VCaP (cell line): ENCODE measurements around the gene COX6B2.
A peak's percentile ranks its signal among the peaks of the same experiment; 100 is the strongest.

Source experiments
- H3K27ac ChIP-seq: fragments of 450-650 bp; 2 replicates; pipeline ENCODE4 v1.5.1; 2017
- CTCF ChIP-seq: fragments of 450-650 bp; conservative IDR thresholded peaks from 2 replicates; pipeline ENCODE4 v1.5.1; 2017; ENCODE audit warnings: mild to moderate bottlenecking, moderate library complexity

The COX6B2 gene

GRCh38 chr19:55346725-55347441 lies 7.6 kb downstream of the COX6B2 start:
- TF ChIP-seq CTCF = no peak

GRCh38 chr19:55345818-55346724 lies 8.4 kb downstream of the COX6B2 start:
- H3K27ac ChIP-seq = no peak overlapping the region
- TF ChIP-seq CTCF = no peak

More at GRCh38 chr19:55346725-55347441, 7.6 kb downstream of the COX6B2 start:
- no peak overlapping the region for H3K27ac ChIP-seq

- TF ChIP-seq CTCF = no peak
- H3K27ac ChIP-seq = no peak overlapping the region
Measured at GRCh38 chr19:55345101-55345817, 9.3 kb downstream of the COX6B2 start.

- TF ChIP-seq CTCF = no peak
- H3K27ac ChIP-seq = no peak overlapping the region
Measured at GRCh38 chr19:55344444-55344843, 10.1 kb downstream of the COX6B2 start.

- H3K27ac ChIP-seq = peak overlapping the region; percentile 94; the same call in 1 of the 2 replicates
- no peak for TF ChIP-seq CTCF
Measured at GRCh38 chr19:55341595-55342531, 12.7 kb downstream of the COX6B2 start.

GRCh38 chr19:55341171-55341588 lies 13.3 kb downstream of the COX6B2 start:
- peak overlapping the region; percentile 94 for H3K27ac ChIP-seq
- TF ChIP-seq CTCF = no peak
